Activated CD8-positive, alpha-beta memory T cell treated with anti-CD3 and anti-CD28 coated beads, Interleukin-2, amount 50 U/mL, for 24 hours (primary cell): ENCODE results near the gene FHIT.
"Not testable (repeated sequence)": the region's sequence is repeated elsewhere in the genome, so short reads cannot be mapped to it uniquely, and the experiment has no call there.

Experiments
- DNase-seq: peaks from one replicate; pipeline ENCODE4 v3.0.0-alpha.2; 2020; ENCODE audit errors: extremely low read depth

The FHIT gene

GRCh38 chr3:59938828-59939227 is 1312.4 kb downstream of the FHIT start:
- DNase-seq: no peak

GRCh38 chr3:59937201-59937600 is 1314.1 kb downstream of the FHIT start:
- no peak for DNase-seq

GRCh38 chr3:59936472-59936871 is 1314.8 kb downstream of the FHIT start:
- no peak for DNase-seq

GRCh38 chr3:59935025-59935424 is 1316.2 kb downstream of the FHIT start:
- DNase-seq: no peak

- DNase-seq: not testable (repeated sequence)
Measured at GRCh38 chr3:59934560-59934959, 1316.7 kb downstream of the FHIT start.

- no peak for DNase-seq
Measured at GRCh38 chr3:59930170-59930569, 1321.1 kb downstream of the FHIT start.

GRCh38 chr3:59927056-59927455 is 1324.2 kb downstream of the FHIT start:
- no peak for DNase-seq

GRCh38 chr3:59925946-59926345 is 1325.3 kb downstream of the FHIT start:
- DNase-seq: no peak

GRCh38 chr3:59922192-59922591 is 1329.1 kb downstream of the FHIT start:
- no peak for DNase-seq

- no peak for DNase-seq
Measured at GRCh38 chr3:59920822-59921221, 1330.4 kb downstream of the FHIT start.

GRCh38 chr3:59919586-59919985 is 1331.7 kb downstream of the FHIT start:
- no peak for DNase-seq

- no peak for DNase-seq
Measured at GRCh38 chr3:59914251-59914650, 1337.0 kb downstream of the FHIT start.

- DNase-seq: no peak
Measured at GRCh38 chr3:59913645-59914044, 1337.6 kb downstream of the FHIT start.

- no peak for DNase-seq
Measured at GRCh38 chr3:59908701-59909100, 1342.6 kb downstream of the FHIT start.

- DNase-seq: no peak
Measured at GRCh38 chr3:59908280-59908679, 1343.0 kb downstream of the FHIT start.

- no peak for DNase-seq
Measured at GRCh38 chr3:59904296-59904695, 1347.0 kb downstream of the FHIT start.

GRCh38 chr3:59899061-59899460 is 1352.2 kb downstream of the FHIT start:
- no peak for DNase-seq

- no peak for DNase-seq
Measured at GRCh38 chr3:59895972-59896371, 1355.3 kb downstream of the FHIT start.

GRCh38 chr3:59894425-59895121 is 1356.7 kb downstream of the FHIT start:
- DNase-seq: no peak

GRCh38 chr3:59890639-59891038 is 1360.6 kb downstream of the FHIT start:
- no peak for DNase-seq

GRCh38 chr3:59886790-59887189 is 1364.5 kb downstream of the FHIT start:
- DNase-seq: no peak

- no peak for DNase-seq
Measured at GRCh38 chr3:59885899-59886400, 1365.3 kb downstream of the FHIT start.

GRCh38 chr3:59885101-59885500 is 1366.2 kb downstream of the FHIT start:
- no peak for DNase-seq

- DNase-seq: no peak
Measured at GRCh38 chr3:59884409-59884808, 1366.8 kb downstream of the FHIT start.
